ENCODE measurements around the gene ADA.

ADA gene

GRCh38 chr20:44640522-44640921 is 11.0 kb downstream of the ADA start:
- no peak for DNase-seq (ENCODE audit: low read depth)
- TF ChIP-seq, protein P1, sequence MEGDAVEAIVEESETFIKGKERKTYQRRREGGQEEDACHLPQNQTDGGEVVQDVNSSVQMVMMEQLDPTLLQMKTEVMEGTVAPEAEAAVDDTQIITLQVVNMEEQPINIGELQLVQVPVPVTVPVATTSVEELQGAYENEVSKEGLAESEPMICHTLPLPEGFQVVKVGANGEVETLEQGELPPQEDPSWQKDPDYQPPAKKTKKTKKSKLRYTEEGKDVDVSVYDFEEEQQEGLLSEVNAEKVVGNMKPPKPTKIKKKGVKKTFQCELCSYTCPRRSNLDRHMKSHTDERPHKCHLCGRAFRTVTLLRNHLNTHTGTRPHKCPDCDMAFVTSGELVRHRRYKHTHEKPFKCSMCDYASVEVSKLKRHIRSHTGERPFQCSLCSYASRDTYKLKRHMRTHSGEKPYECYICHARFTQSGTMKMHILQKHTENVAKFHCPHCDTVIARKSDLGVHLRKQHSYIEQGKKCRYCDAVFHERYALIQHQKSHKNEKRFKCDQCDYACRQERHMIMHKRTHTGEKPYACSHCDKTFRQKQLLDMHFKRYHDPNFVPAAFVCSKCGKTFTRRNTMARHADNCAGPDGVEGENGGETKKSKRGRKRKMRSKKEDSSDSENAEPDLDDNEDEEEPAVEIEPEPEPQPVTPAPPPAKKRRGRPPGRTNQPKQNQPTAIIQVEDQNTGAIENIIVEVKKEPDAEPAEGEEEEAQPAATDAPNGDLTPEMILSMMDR (IDR thresholded peaks at IDR 0.05; ENCODE audit: control insufficient read depth, extremely low read depth, insufficient read depth) = no peak
- no peak overlapping the region for H3K4me3 ChIP-seq (ENCODE audit: low read depth, low read length)

DNA sequence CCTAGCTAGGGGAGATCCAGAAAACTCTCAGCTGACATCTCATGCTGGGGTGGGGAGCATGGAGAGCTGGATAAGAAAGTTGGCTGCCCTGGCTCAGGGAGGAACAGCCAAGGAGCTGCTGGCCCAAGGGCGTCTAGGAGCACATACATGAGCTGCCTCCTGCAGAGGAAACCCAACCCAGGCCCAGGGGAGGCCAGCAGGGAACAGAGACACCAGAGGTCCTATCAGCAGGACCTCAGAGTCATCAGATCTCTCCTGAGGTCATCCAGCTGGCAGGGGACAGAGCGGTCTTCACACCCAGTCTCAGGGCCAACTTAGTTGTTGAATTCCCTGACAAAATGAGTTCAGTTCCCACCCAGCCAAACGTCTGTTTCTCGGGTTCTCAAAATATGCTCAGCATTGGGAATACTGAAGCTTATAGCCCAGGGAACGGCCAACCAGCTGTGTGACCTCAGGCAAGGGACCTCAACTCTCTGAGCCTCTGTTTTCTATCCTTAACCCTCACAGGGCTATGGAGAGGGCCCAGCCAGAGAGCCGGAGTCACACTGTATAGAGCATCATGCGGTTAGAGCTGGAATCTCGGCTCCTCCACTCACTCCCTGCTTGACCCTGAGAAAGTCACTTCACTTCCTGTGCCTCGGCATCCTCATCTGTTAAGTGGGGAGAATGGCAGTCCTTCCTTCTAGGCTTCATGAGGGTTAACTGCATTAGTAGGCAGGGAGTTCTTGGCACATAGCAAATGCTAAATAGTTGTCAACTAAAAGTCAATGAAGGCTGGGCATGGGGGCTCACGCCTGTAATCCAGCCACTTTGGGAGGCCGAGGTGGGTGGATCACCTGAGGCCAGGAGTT is 13.8 kb downstream of the ADA start:
- no peak overlapping the region for H3K4me3 ChIP-seq (ENCODE audit: low read depth, low read length)
- TF ChIP-seq, protein P1 (IDR thresholded peaks at IDR 0.05; ENCODE audit: control insufficient read depth, extremely low read depth, insufficient read depth) = no peak
- DNase-seq (ENCODE audit: low read depth) = no peak

- TF ChIP-seq, protein P1 (IDR thresholded peaks at IDR 0.05; ENCODE audit: control insufficient read depth, extremely low read depth, insufficient read depth) = no peak
- no peak overlapping the region for H3K4me3 ChIP-seq (ENCODE audit: low read depth, low read length)
- no peak for DNase-seq (ENCODE audit: low read depth)
Measured at GRCh38 chr20:44637042-44637441, 14.5 kb downstream of the ADA start.

- H3K4me3 ChIP-seq (ENCODE audit: low read depth, low read length) = no peak overlapping the region
- TF ChIP-seq, protein P1 (IDR thresholded peaks at IDR 0.05; ENCODE audit: control insufficient read depth, extremely low read depth, insufficient read depth) = no peak
- no peak for DNase-seq (ENCODE audit: low read depth)
Measured at GRCh38 chr20:44635877-44636276, 15.6 kb downstream of the ADA start.

- H3K4me3 ChIP-seq (ENCODE audit: low read depth, low read length) = no peak overlapping the region
- TF ChIP-seq, protein P1 (IDR thresholded peaks at IDR 0.05; ENCODE audit: control insufficient read depth, extremely low read depth, insufficient read depth) = no peak
- no peak for DNase-seq (ENCODE audit: low read depth)
Measured at GRCh38 chr20:44633872-44634600, 17.5 kb downstream of the ADA start.

DNA sequence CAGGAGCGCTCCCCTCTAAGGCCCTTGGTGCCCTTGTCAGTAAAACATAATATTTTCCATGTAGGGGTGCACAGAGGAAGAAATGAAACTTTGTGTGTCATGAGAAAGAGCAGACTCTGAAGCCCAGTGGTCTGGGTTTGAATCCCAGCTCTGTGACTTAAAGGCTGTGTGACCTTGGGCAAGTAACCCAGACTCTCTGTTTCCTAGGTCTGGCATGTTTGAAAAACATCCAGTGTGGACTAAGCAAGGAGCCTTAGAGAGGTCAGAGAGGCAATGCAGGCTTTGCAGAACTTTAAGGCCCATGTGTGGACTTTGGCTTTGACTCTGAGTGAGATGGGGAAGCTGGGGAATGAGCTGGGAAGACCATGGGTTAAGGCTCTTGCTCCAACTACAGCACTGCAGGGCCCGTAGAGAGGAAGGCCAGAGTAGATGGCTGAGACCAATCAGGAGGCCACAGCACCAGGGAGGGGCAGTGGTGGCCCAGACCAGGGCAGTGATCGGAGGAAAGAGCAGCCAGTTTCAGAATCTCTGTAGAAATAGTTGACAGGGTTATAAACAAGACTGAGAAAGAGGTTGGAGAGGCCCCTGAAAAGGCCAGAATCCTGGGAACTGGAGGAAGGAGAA is 18.2 kb downstream of the ADA start:
- no peak for DNase-seq (ENCODE audit: low read depth)
- TF ChIP-seq, protein P1 (IDR thresholded peaks at IDR 0.05; ENCODE audit: control insufficient read depth, extremely low read depth, insufficient read depth) = no peak
- H3K4me3 ChIP-seq (ENCODE audit: low read depth, low read length) = no peak overlapping the region
